HG03521 (cell line): ENCODE results near the gene INO80B.
"Not testable (repeated sequence)": the region's sequence is repeated elsewhere in the genome, so short reads cannot be mapped to it uniquely, and the experiment has no call there.

Experiments used
- ATAC-seq: cut with Tn5 transposase; IDR thresholded peaks from one replicate; pipeline ENCODE4 v1.9.1; 2021; ENCODE audit warnings: mild to moderate bottlenecking, moderate library complexity; ENCODE audit not compliant: unreplicated experiment

INO80B gene

DNA sequence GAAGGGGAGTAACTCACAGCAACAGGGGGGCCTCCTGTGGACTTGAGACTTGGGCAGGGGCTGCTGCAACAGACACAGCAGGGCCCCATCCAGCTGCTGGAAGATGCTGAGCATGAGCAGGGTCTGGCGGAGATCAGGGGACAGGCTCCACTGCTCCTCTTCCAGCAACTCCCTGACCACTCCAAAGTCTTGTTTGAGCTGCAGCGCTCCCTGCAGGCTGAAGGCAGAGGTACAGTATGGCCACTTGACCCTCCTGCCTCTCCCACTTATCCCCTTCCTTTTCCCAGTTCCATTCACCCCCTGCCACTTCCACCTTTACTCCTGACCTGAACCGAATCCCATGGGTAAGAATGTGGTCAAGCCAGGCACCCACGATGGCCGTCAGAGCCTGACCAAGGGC, 20.0 kb downstream of the INO80B start:
- no peak for ATAC-seq

DNA sequence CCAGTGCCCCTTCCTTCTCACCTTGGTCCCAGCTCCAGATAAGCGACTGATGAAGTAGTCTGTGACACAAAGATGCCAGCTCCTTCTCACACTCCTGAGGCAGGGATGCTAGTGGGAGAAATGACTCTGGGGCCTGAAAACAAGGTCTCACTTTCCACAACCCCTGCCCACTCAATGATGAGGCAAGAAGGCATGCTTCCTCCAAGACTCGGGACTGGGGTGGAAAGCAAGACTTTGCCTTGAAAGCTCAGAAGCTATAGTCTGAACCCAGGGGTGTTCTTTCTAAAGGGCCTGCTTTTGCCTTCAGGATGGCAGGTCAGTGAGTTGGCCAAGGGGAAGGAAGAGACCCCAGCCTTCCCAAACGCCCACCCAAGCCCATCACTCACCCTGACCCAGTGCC, 26.5 kb downstream of the INO80B start:
- no peak for ATAC-seq

DNA sequence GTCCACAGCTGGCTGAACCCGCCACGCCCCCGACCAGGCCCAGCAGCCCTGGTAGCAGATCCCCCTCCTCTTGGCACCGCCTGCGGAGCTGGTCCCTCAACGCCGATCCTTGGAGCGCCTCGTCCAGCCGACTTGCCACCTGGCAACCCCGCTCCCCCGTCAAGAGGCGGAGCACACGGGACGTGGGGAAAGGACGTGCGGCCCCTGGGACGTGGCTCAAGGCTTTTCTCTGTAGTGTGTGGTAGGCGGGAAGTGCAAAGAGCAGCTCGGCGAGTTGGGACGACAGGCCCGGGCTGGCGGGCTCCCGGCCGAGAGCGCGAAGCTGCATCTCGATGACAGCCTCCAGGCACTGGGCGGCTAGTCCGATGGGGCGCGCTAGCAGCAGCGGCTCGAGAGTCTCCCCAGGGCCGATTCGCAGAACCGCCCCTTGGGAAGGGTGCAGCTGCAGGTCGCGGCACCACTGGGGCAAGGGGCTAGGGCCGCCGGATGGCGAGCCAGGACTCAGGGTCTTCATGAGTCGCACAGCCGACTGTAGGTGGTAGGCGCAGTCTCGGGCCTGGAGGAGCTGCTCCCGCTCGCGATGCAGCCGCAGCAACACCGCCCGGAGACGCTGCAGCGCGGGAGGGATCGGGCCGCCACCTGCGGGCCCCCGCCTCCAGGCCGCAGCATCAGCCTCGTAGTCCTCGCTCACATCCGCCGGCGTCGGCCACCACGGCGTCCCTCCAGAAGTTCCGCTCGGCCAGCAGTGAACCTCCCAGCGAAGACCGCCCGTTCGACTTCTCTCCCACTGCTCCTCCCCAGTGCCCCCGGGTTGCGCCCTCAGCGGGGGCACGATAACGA, 27.3 kb downstream of the INO80B start:
- ATAC-seq: peak; percentile 37

DNA sequence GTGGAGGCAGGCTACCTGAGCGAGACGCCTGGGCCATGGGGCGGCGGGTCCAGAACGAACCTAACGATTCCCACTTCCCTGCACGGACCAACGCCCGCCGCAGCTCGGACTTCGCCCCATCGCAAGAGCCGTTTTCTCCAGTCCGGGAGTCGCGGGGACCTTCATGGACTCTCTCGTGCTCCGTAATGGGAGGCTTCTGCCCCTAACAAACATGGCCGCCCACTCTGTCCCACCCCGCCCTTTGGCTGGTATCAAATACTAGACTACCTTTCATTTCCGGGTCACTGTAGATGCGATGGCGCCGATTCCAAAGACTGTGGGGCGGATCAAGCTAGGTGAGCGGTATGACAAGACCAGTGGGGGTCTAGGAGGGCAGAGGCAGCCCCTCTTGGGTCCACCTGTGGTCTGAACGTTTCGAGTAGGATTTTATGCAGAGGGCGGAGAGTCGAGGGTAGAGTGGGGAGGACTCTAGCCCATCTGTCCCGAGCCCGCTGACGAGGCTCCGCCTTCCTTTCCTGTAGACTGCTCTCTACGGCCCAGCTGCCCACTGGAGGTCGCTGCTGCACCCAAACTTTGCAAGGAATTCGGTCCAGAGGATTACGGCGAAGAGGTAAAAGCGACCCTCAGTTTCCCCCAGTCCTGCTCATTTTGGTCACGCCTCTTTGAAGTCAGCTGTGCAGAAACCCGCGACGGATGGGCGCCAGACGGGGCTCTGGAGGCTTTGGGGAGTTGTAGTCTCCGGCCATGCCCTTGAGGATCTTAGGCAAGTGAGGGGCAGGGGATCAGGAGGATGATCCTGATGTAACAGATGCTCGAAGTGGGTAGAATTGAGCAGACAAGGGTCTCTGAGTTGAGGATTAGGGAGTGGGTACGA, 28.2 kb downstream of the INO80B start, which contains the start of the genes CCDC142 and TTC31:
Gene CCDC142 (minus strand): TSS at position 198 of the 874 bp plus-strand sequence. CDS start 161 bp downstream, at position 37.
Gene TTC31 (plus strand): TSS at position 281 of the 874 bp plus-strand sequence. CDS start 15 bp downstream, at position 296.
- peak; percentile 74 for ATAC-seq

DNA sequence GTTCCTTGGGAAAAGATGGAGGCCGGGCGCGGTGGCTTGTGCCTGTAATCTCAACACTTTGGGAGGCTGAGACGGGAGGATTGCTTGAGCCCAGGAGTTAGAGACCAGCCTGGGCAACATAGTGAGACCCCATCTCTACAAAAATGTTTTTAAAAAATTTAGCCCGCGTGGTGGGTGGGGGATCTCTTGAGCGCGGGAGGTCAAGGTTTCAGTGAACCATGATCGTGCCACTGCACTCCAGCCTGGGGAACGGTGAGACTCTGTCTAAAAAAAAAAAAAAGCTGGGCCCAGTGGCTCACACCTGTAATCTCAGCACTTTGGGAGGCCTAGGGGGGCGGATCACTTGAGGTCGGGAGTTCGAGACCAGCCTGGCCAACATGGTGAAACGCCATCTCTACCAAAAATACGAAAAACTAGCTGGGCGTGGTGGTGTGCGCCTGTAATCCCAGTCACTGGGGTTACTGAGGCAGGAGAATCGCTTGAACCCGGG, 28.8 kb downstream of the INO80B start:
- not testable (repeated sequence) for ATAC-seq

DNA sequence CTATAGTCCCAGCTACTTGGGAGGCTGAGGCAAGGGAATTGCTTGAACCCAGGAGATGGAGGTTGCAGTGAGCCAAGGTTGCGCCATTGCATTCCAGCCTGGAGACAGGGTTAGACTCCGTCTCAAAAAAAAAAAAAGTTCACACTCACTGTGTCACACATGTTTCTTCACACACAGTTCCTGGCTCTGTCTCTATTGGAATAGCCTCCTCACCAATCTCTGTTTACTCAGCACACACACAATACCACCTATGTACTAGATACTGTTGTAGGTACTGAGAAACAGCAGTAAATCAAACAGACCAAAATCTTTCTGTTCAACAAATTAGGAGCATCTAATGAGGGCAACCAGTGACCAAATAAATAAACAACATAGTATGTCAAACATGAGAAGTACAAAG, 31.3 kb downstream of the INO80B start:
- ATAC-seq: no peak

DNA sequence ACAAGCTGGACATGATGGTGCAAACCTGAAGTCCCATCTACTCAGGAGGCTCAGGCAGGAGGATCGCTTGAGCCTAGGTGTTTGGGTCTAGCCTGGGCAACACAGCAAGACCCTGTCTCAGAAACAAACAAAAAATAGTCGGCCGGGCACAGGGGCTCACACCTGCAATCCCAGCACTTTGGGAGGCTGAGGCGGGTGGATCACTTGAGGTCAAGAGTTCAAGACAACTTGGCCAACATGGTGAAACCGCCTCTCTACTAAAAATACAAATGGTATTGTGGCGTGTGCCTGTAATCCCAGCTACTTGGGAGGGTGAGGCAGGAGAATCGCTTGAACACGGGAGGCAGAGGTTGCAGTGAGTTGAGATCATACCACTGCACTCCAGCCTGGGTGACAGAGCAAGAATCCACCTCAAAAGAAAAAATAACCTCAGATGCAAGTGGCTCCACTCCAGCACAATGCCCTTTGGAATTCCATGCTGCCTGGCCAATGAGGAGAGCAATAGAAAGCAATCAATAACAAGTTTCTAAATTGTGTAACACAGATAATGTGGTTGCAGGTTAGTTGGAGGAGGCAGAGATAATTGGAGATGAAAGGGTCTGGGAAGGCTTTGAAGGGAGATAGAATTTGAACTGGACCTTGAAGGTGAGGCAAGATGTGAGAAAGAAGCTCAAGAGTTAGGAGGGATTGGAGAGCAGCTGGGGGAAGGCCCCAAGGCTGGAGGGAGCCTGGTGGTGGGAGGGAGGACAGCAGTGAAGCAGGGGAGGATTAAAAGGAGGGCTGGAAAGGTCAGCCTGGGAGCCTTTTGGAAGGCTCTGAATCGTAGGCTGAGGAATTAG, 34.0 kb downstream of the INO80B start:
- ATAC-seq: no peak

DNA sequence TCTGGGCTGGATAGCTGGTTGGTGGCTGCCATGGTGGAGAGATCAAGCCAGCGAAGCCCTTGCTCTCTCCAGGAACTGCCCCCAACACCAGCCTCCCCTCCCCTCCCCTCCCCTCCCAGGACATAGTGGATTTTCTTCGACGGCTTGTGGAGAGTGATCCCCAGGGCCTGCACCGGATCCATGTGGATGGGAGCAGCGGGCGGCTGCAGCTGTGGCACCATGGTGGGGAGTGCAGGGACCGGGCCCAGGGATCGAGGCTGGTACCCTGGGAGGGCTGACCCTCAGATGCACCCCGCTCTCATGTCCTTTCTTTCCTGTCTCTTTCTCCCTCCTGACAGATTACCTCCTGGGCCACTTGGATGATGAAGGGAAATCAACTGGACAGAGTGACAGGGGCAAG, 35.0 kb downstream of the INO80B start:
- no peak for ATAC-seq

DNA sequence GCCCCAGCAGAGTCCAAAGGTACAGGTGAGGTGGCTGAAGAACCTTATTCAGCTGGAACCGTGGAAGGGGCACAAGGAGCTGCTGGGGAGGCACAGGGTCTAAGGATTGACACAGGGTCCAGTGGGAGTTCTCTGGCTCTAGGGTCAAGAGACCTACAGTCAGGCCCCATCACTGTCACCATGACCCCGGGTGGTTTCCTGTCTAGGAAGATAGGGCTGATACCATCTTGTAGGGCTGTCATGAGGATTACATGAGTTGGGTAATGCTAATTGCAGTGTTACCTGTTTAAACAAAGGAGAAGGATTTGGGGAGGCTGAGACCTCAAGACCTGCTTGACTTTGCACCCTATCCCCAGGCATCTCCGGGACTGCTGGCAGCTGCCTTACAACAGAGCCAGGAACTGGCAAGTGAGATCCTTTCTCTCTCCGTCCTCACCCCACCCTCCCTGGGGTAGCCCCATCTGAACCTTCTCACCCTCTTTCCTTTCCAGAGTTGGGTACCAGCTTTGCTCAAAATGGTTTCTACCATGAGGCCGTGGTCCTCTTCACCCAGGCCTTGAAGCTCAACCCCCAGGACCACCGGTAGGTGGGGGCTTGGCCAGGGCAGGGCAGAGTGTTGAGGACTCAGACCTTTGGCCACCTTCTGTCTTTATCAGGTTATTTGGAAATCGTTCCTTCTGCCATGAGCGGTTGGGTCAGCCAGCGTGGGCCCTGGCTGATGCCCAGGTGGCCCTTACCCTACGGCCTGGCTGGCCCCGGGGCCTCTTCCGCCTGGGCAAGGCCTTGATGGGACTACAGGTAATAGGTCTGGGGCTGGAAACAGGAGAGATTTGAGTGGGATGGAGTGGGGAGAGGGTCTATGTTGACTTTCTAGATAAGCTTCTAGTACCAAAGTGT, 37.0 kb downstream of the INO80B start:
- no peak for ATAC-seq

DNA sequence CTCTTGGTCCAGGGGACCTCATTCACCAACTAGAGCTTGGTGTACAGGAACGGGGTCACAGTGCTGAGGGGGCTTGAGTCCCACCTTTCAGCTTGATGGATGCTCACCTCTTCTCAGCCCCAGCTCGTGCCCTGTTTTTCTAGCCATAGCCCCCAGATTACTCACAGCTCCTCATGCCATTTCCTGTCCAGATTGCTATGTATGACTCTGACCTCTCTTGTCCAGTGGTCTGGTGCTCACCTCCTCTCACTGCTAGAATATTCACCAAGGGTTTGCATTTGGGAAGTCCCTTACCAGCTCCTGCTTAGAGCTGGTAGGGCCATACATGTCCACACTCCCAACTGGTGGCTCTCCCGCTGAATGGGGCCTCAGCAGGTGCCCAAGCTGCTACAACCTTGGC, 38.7 kb downstream of the INO80B start:
- ATAC-seq: no peak

DNA sequence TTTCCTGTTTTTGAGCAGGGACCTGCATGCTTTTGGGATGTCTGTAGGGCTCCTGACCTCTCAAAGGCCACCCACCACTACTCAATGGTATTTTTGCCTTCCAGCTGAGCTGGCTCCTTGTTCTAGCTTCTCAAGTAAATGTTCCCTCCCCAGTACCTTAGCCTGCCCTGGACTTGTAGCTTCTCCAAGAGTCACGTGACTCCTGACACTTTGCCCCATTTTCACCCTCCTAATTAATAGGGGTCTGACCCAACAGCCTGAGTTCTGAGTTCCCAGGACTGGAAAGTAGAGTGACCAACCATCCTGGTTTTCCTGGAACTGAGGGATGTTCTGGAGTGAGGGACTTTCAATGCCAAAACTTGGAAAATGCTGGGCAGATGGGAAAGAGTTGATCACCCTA, 40.6 kb downstream of the INO80B start:
- ATAC-seq: no peak

DNA sequence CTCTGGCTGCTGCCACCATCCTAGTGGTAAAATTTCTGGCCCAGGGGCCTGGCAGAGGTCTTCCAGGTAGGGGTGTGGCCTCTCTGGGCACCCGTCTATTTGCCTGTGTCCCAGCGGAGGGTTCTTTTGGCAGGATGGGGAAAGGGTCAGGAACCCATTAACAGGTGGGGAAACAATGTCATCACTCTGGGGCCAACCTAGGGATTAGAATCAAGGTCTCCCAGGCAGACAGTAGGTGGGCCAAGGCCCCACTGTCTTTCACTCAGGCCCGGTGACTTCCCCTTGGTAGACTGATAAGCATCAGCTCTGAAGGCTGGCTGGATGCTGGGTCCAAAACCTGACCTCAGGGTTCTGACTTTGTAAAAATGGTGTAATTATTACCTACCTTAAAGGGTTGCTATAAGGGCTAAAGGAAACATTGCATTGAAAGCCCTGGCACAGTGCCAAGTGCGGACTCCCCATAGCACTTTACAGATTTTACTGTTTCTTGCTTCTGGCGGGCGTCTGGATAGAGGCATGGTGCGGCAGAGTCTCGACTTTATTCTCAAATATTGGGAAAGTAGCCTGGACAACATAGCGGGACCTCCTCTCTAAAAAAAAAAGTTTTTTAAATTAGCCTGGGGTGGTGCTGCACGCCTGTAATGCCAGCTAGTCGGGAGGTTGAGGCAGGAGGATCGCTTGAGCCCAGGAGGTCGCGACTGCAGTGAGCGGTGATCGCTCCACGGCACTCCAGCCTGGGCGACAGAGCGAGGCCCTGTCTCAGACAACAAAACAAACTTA, 42.3 kb downstream of the INO80B start:
- no peak for ATAC-seq

DNA sequence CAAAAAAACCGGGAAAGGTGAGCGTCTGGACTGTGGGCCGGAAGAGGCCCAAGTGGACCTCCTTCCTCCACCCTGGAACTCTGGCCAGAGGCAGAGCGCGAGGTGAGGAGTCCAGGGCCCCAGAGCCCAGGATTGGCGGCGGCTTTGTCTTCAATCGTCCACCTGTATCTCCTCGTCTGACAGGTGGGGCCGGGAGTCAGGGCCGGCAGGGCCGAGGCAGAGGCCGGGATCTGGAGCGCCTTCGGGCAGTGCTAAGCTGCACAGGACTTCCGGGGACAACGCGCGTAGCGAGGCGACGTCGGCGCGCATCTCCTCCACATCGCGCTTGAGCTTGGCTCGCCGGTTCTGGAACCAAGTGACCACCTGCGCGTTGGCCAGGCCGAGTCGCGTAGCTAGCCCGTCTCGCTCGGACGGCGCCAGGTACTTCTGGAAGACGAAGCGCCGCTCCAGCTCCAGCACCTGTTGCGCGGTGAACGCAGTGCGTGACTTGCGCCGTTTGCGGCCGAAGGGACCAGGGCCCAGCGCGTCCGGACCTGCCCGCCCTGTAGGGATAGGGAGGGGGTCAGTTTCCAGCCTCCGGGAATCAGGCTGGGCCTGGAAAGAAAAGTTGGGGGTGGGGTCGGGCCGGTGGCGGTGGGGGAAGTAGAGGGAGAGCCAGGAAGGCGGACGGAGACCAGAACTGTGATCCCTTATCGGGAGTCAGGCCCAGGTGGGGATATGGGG, 43.1 kb downstream of the INO80B start:
- ATAC-seq: no peak

DNA sequence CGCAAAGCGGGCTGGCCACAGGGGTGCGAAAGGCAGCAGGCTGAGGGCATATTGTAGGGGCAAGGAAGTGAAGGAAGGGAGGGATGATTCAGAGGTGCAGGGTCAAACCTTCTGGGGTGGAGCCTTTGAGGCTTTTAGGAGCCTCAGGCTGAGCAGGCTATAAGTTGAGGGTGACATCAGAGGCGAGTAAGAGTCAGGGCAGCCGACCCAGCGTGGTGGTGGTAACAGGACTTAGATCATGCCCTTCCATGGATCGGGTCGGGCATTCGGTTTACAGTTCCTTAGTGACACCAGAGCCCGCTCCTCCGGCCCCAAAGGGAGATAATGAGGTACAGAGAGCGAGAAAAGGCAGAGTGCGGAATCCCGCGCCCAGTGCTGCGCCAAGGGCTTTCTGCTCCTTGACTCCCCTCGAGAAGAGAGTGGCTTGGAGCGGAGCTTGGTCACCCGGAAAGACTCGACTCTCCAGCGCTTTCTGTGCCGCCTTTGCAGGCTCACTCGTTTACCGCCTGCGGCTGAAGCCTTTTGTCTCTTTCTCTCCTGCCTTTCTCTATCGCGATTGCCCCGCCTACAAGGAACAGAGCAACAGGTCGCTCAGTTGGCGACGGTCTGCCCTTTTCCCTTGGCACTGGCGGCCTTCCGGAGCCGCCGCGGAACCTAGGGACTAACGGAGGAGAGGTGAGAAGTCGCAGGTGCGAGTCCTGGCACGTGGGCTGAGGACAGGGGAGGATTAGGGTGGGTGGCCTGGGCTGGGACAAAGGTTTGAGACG, 43.8 kb downstream of the INO80B start:
- ATAC-seq: no peak

DNA sequence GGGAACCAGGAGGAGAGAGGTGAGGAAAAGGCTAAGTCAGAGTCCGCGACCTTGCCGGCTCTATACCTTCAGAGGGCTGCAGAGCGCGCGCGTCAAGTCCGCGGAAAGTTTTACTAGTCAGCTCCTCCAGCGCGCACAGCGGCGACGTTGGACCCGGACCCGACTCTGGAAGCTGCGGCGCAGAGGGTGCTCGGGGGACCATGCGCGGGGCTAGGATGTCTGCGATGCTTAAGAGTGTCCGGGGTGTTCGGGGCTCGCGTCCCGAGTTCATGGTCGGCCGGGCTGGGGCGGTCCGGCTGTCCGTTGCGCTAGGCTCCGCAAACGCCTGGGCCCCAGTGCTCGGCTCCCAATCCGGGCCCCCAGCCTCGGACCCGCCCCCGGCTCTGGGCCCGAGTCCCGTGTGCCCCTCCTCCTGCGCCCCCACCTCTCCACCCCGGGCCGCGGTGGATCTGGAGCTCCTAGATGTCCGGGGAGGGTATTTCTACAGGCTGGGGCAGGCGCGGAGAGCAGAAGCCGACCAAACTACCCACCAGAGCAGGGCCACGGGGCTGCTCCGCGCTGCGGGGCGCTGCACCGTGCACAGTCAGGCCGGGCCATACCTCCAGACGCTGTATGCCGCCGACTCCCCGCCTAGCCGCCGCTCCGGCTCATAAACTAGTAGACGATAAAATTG, 44.5 kb downstream of the INO80B start, which contains the start of gene LBX2:
Gene LBX2 (minus strand): TSS at position 337 of the 673 bp plus-strand sequence. CDS start 66 bp downstream, at position 271.
- no peak for ATAC-seq

DNA sequence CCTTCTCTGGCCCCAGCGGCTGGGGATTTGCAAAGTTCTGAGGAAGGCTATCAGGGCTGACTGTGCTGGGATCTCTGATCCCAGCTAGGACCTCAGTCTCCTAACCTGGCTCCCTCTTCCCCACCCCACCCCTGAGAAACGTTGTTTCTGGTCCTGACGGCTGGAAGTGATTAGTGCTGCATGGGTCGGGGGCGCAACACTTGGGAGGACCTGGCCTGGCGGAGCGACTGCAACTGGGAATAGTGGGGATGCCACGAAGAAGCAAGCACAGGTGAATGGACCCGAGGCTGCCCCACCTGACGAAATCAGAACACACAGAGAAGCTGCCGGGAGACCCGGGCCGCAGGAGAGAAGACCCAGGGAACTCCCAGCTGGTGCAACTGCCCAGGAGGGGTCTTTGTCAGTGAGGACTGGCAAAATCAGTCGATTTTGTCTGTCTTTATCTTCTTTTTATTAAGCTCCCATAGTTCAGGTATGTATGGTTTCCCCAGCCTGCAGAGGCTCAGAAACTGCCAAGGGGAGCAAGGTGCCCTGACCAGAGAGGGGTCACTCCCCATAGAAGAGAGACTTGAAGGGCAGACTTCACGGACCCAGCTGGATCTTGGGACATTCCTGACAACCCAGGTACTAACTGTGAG, 45.2 kb downstream of the INO80B start:
- no peak for ATAC-seq
